Measurements from ENCODE around the gene SNX9. TPM values are rescaled to one million over a fixed set of nuclear protein-coding genes. Genes with fewer than 3 reads are reported as not detected.
A peak's percentile ranks its signal among the peaks of the same experiment; 100 is the strongest.
"Not testable (repeated sequence)": the region's sequence is repeated elsewhere in the genome, so short reads cannot be mapped to it uniquely, and the experiment has no call there.

Gene SNX9
- total RNA-seq, 1 donor from 2014 or later, result 34.4 TPM

- intact Hi-C loops (cut with DNase I), result no loop called here
- no peak for ATAC-seq (ENCODE audit: poor library complexity)
- DNase-seq, result no peak
Measured at GRCh38 chr6:157937318-157937717, 114.3 kb downstream of the SNX9 start.

- intact Hi-C loops (cut with DNase I), result no loop called here
- DNase-seq (no peak), ATAC-seq (ENCODE audit: poor library complexity) (no peak)
Measured at GRCh38 chr6:157937916-157938315, 114.9 kb downstream of the SNX9 start.

- DNase-seq; intact Hi-C loops (cut with DNase I); ATAC-seq (ENCODE audit: poor library complexity): not testable (repeated sequence)
Measured at GRCh38 chr6:157940375-157941036, 117.5 kb downstream of the SNX9 start.

- DNase-seq, result no peak
- ATAC-seq (ENCODE audit: poor library complexity), result no peak
- intact Hi-C loops (cut with DNase I), result no loop called here
Measured at GRCh38 chr6:157941101-157941863, 118.2 kb downstream of the SNX9 start.

- DNase-seq (no peak), ATAC-seq (ENCODE audit: poor library complexity) (no peak)
- intact Hi-C loops (cut with DNase I), result no loop called here
Measured at GRCh38 chr6:157942351-157942750, 119.3 kb downstream of the SNX9 start.

- DNase-seq, result no peak
- ATAC-seq (ENCODE audit: poor library complexity), result no peak
- intact Hi-C loops (cut with DNase I), result no loop called here
Measured at GRCh38 chr6:157943249-157943963, 120.4 kb downstream of the SNX9 start.

GRCh38 chr6:157943964-157944283, 120.9 kb downstream of the SNX9 start:
- DNase-seq (no peak), ATAC-seq (ENCODE audit: poor library complexity) (no peak)
- intact Hi-C loops (cut with DNase I), result no loop called here

GRCh38 chr6:157944983-157945931, 122.2 kb downstream of the SNX9 start:
- no peak for ATAC-seq (ENCODE audit: poor library complexity)
- no peak for DNase-seq
- intact Hi-C loops (cut with DNase I), result no loop called here

GRCh38 chr6:157946053-157946617, 123.1 kb downstream of the SNX9 start:
- no peak for DNase-seq
- intact Hi-C loops (cut with DNase I), result no loop called here
- ATAC-seq (ENCODE audit: poor library complexity), result peak; percentile 26

- ATAC-seq (ENCODE audit: poor library complexity) (peak; percentile 65), DNase-seq (no peak)
- intact Hi-C loops (cut with DNase I), result no loop called here
Measured at GRCh38 chr6:157946865-157947532, 124.0 kb downstream of the SNX9 start.

GRCh38 chr6:157950899-157951298, 127.9 kb downstream of the SNX9 start:
- DNase-seq; intact Hi-C loops (cut with DNase I); ATAC-seq (ENCODE audit: poor library complexity): not testable (repeated sequence)

- DNase-seq (no peak), ATAC-seq (ENCODE audit: poor library complexity) (no peak)
- intact Hi-C loops (cut with DNase I), result no loop called here
Measured at GRCh38 chr6:157951828-157952227, 128.8 kb downstream of the SNX9 start.

- ATAC-seq (ENCODE audit: poor library complexity) (no peak), DNase-seq (no peak)
- intact Hi-C loops (cut with DNase I), result no loop called here
Measured at GRCh38 chr6:157952861-157953351, 129.9 kb downstream of the SNX9 start.

GRCh38 chr6:157953580-157954091, 130.6 kb downstream of the SNX9 start:
- DNase-seq, result no peak
- ATAC-seq (ENCODE audit: poor library complexity), result no peak
- intact Hi-C loops (cut with DNase I), result no loop called here

GRCh38 chr6:157954150-157955117, 131.4 kb downstream of the SNX9 start:
- DNase-seq (no peak), ATAC-seq (ENCODE audit: poor library complexity) (peak; percentile 53)
- intact Hi-C loops (cut with DNase I), result no loop called here

GRCh38 chr6:157955675-157956074, 132.6 kb downstream of the SNX9 start:
- DNase-seq (no peak), ATAC-seq (ENCODE audit: poor library complexity) (no peak)
- intact Hi-C loops (cut with DNase I), result no loop called here
